ENCODE measurements around the gene MYEF2.

GRCh38 chr15:48185529-48185928, 7.4 kb upstream of the MYEF2 start:
- TF ChIP-seq RELA (CRISPR knock-in tag; IDR thresholded peaks at IDR 0.05; ENCODE audit: borderline replicate concordance) = no peak
- TF ChIP-seq E2F5 (CRISPR knock-in tag; IDR thresholded peaks at IDR 0.05) = no peak
- no peak for TF ChIP-seq FOXJ3 (CRISPR knock-in tag; IDR thresholded peaks at IDR 0.05; ENCODE audit: borderline replicate concordance)
- TF ChIP-seq ELF4 (CRISPR knock-in tag; IDR thresholded peaks at IDR 0.05; ENCODE audit: low read depth) = no peak
- no peak for TF ChIP-seq CTCF (IDR thresholded peaks at IDR 0.05)
- TF ChIP-seq NR2C2 (CRISPR knock-in tag; IDR thresholded peaks at IDR 0.05) = no peak
- no peak for TF ChIP-seq ZNF281 (CRISPR knock-in tag; IDR thresholded peaks at IDR 0.05)
- TF ChIP-seq MAX (CRISPR knock-in tag; IDR thresholded peaks at IDR 0.05) = no peak
- no peak for TF ChIP-seq CREB1 (CRISPR knock-in tag; IDR thresholded peaks at IDR 0.05)

Measured in WTC11 (cell line).